GOT3 (cell line): ENCODE data around the gene PIGH.
"Not testable (repeated sequence)": the region's sequence is repeated elsewhere in the genome, so short reads cannot be mapped to it uniquely, and the experiment has no call there.

Experiments used
- DNase-seq: peaks from one replicate; lab custom pipeline; 2025; ENCODE audit warnings: mixed read lengths; lab: John Stamatoyannopoulos, UW

The PIGH gene

GRCh38 chr14:67599698-67600561, at the start of gene PIGH:
TSS of gene PIGH (minus strand) at chr14:67600268. CDS start at chr14:67600203, 65 bp downstream.
- peak; percentile 63 for DNase-seq

GRCh38 chr14:67646131-67646530, 46.1 kb upstream of the PIGH start:
- no peak for DNase-seq

- no peak for DNase-seq
Measured at GRCh38 chr14:67645414-67645813, 45.3 kb upstream of the PIGH start.

GRCh38 chr14:67644428-67644827, 44.4 kb upstream of the PIGH start:
- DNase-seq: no peak

GRCh38 chr14:67643713-67644112, 43.6 kb upstream of the PIGH start:
- no peak for DNase-seq

- DNase-seq: no peak
Measured at GRCh38 chr14:67641902-67642749, 42.1 kb upstream of the PIGH start.

GRCh38 chr14:67641480-67641879, 41.4 kb upstream of the PIGH start:
- no peak for DNase-seq

GRCh38 chr14:67638642-67639041, 38.6 kb upstream of the PIGH start:
- no peak for DNase-seq

GRCh38 chr14:67636361-67636919, 36.4 kb upstream of the PIGH start:
- no peak for DNase-seq

GRCh38 chr14:67633451-67634147, 33.5 kb upstream of the PIGH start:
- no peak for DNase-seq

- DNase-seq: no peak
Measured at GRCh38 chr14:67630938-67631337, 30.9 kb upstream of the PIGH start.

- DNase-seq: no peak
Measured at GRCh38 chr14:67630186-67630585, 30.1 kb upstream of the PIGH start.

- no peak for DNase-seq
Measured at GRCh38 chr14:67627519-67627918, 27.5 kb upstream of the PIGH start.

GRCh38 chr14:67626131-67626530, 26.1 kb upstream of the PIGH start:
- DNase-seq: not testable (repeated sequence)

GRCh38 chr14:67623114-67623513, 23.0 kb upstream of the PIGH start:
- no peak for DNase-seq

GRCh38 chr14:67622675-67623074, 22.6 kb upstream of the PIGH start:
- DNase-seq: no peak

- DNase-seq: no peak
Measured at GRCh38 chr14:67620217-67620785, 20.2 kb upstream of the PIGH start.

GRCh38 chr14:67619446-67620216, 19.6 kb upstream of the PIGH start, which contains the start of gene ARG2:
TSS of gene ARG2 (plus strand) at chr14:67619920. CDS start at chr14:67619978, 58 bp downstream.
- DNase-seq: peak; percentile 30

- no peak for DNase-seq
Measured at GRCh38 chr14:67618617-67619063, 18.6 kb upstream of the PIGH start.

- no peak for DNase-seq
Measured at GRCh38 chr14:67610491-67610890, 10.4 kb upstream of the PIGH start.
